ENCODE measurements around the gene DHX36. TPM values are rescaled to one million over a fixed set of nuclear protein-coding genes. Genes with fewer than 3 reads are reported as not detected.

Gene DHX36
- total RNA-seq, 4 donors from 2014 or later = 16.5 to 59.1 (median 39.7) TPM

- no peaks in the 10 kb centered on the region for H3K9me3 ChIP-seq
- no peak for DNase-seq
- 92 to 97% methylated on average over 2 of the region's 2 CpGs for WGBS, 2 donors
- no peak overlapping the region for H3K27ac ChIP-seq
- intact Hi-C loops (cut with DNase I) = no loop called here
- no peaks in the 10 kb centered on the region for H3K27me3 ChIP-seq
- no peaks in the 10 kb centered on the region for H3K4me1 ChIP-seq
- TF ChIP-seq CTCF (IDR thresholded peaks at IDR 0.05) = no peak
- no peak for TF ChIP-seq POLR2A (IDR thresholded peaks at IDR 0.05)
- peaks cover 0 to 98% (median 4%) of the 10 kb centered on the region in 3 donors for H3K36me3 ChIP-seq
- H3K4me3 ChIP-seq = no peak overlapping the region
Observed at GRCh38 chr3:154294016-154294415, 30.3 kb downstream of the DHX36 start.

- WGBS, 2 donors = 96 to 100% methylated on average over 5 of the region's 5 CpGs
- H3K4me1 ChIP-seq = no peaks in the 10 kb centered on the region
- H3K36me3 ChIP-seq = peaks cover 0 to 93% (median 4%) of the 10 kb centered on the region in 3 donors
- H3K9me3 ChIP-seq = no peaks in the 10 kb centered on the region
- intact Hi-C loops (cut with DNase I) = no loop called here
- TF ChIP-seq CTCF (IDR thresholded peaks at IDR 0.05) (no peak), POLR2A (IDR thresholded peaks at IDR 0.05) (no peak)
- H3K27ac ChIP-seq = no peak overlapping the region
- no peaks in the 10 kb centered on the region for H3K27me3 ChIP-seq
- H3K4me3 ChIP-seq = no peak overlapping the region
- no peak for DNase-seq
Observed at GRCh38 chr3:154290187-154290586, 34.1 kb downstream of the DHX36 start.

GRCh38 chr3:154285221-154285620, 39.1 kb downstream of the DHX36 start:
- intact Hi-C loops (cut with DNase I) = no loop called here
- H3K27ac ChIP-seq = no peak overlapping the region
- H3K9me3 ChIP-seq = no peaks in the 10 kb centered on the region
- 65 to 80% methylated on average over 2 of the region's 2 CpGs for WGBS, 2 donors
- H3K36me3 ChIP-seq = peaks cover 0 to 95% (median 3%) of the 10 kb centered on the region in 3 donors
- TF ChIP-seq POLR2A (IDR thresholded peaks at IDR 0.05) (no peak), CTCF (IDR thresholded peaks at IDR 0.05) (no peak)
- DNase-seq = no peak
- no peaks in the 10 kb centered on the region for H3K4me1 ChIP-seq
- H3K4me3 ChIP-seq = no peak overlapping the region
- no peaks in the 10 kb centered on the region for H3K27me3 ChIP-seq

DNA sequence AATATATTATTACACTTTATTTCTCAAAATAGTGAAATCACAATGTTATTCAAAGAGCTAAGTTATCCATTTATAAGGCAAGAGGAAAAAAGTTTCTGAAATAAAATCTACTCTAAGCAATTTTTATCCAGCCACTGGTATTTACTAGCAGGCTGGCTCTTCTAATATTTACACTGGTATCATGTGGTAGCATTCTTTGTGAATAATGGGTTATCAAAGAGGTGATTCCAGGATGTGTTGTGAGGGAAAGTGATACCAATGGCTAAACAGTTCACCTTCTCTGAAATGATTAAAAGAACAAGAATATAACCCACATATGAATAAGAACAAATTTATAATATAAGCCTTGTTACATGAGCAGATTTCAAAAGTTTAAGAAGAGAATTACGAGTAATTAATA, 44.1 kb downstream of the DHX36 start:
- H3K36me3 ChIP-seq = peaks cover 0 to 100% (median 6%) of the 10 kb centered on the region in 3 donors

GRCh38 chr3:154275965-154276364, 48.3 kb downstream of the DHX36 start:
- intact Hi-C loops (cut with DNase I) = no loop called here
- no peaks in the 10 kb centered on the region for H3K4me1 ChIP-seq
- no peak for TF ChIP-seq CTCF (IDR thresholded peaks at IDR 0.05)
- no peak for TF ChIP-seq POLR2A (IDR thresholded peaks at IDR 0.05)
- no peak for DNase-seq
- H3K36me3 ChIP-seq = peaks cover 0 to 100% (median 9%) of the 10 kb centered on the region in 3 donors
- H3K27ac ChIP-seq = no peak overlapping the region
- H3K27me3 ChIP-seq = no peaks in the 10 kb centered on the region
- H3K9me3 ChIP-seq = no peaks in the 10 kb centered on the region
- WGBS, 2 donors = 55 to 76% methylated on average over 2 of the region's 2 CpGs
- H3K4me3 ChIP-seq = no peak overlapping the region

More for the DNA sequence above, 44.1 kb downstream of the DHX36 start:
- TF ChIP-seq POLR2A (IDR thresholded peaks at IDR 0.05) = no peak
- TF ChIP-seq CTCF (IDR thresholded peaks at IDR 0.05) = no peak
- no peaks in the 10 kb centered on the region for H3K9me3 ChIP-seq
- intact Hi-C loops (cut with DNase I) = no loop called here
- H3K27ac ChIP-seq = no peak overlapping the region
- H3K4me1 ChIP-seq = no peaks in the 10 kb centered on the region
- 91 to 100% methylated on average over 1 of the region's 1 CpG for WGBS, 2 donors
- H3K4me3 ChIP-seq = no peak overlapping the region
- H3K27me3 ChIP-seq = no peaks in the 10 kb centered on the region
- DNase-seq = no peak

All from esophagus squamous epithelium (tissue), 5 donors.